HEK293 (cell line): ENCODE data around the gene FRMD3.

Experiments used
- CTCF ChIP-seq: fragments of 450-650 bp; formaldehyde crosslinking; IDR thresholded peaks from 2 replicates; pipeline ENCODE4 v1.5.1; 2016; ENCODE audit warnings: missing biosample characterization, missing genetic modification characterization
- ZBTB21 ChIP-seq: fragments of 450-650 bp; formaldehyde crosslinking; IDR thresholded peaks from 2 replicates; pipeline ENCODE4 v1.5.1; 2017; ENCODE audit warnings: missing biosample characterization, missing genetic modification characterization
- TF ChIP-seq, protein P1 (sequence below): fragments of 450-650 bp; formaldehyde crosslinking; IDR thresholded peaks from 2 replicates; pipeline ENCODE4 v1.5.1; 2016; ENCODE audit warnings: missing biosample characterization, missing genetic modification characterization, low read depth

DNA sequence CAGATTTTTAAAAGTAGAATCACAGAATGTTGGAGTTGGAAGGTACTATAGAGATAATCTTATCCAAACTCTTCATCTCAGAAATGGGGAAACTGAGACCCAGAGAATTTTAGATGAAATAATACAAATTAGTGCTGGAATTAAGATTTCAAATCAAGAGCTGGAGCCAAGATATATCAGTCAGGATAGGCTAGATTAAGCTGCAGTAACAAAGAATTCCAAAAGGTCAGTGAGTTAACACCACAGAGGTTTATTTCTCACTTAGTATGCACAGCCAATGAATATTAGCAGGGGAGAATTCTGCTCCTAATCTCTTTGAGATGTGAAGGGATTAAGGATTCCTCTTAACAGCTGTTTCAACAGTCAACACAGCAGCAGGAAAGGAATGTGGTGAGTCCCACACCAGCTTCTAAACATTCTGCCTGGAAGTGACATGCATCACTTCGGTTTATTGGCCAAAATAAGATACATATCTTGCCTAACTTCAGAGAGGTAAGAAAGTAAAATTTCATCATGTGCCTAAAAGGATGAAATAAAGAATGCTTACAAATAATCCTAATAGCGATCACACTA, 136.8 kb downstream of the FRMD3 start:
- TF ChIP-seq, protein P1, sequence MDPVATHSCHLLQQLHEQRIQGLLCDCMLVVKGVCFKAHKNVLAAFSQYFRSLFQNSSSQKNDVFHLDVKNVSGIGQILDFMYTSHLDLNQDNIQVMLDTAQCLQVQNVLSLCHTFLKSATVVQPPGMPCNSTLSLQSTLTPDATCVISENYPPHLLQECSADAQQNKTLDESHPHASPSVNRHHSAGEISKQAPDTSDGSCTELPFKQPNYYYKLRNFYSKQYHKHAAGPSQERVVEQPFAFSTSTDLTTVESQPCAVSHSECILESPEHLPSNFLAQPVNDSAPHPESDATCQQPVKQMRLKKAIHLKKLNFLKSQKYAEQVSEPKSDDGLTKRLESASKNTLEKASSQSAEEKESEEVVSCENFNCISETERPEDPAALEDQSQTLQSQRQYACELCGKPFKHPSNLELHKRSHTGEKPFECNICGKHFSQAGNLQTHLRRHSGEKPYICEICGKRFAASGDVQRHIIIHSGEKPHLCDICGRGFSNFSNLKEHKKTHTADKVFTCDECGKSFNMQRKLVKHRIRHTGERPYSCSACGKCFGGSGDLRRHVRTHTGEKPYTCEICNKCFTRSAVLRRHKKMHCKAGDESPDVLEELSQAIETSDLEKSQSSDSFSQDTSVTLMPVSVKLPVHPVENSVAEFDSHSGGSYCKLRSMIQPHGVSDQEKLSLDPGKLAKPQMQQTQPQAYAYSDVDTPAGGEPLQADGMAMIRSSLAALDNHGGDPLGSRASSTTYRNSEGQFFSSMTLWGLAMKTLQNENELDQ (tag by site-specific recombination) = no peak
- TF ChIP-seq CTCF = no peak
- TF ChIP-seq ZBTB21 (tag by site-specific recombination) = no peak
